ENCODE results near the gene CASTOR1. TPM values are rescaled to one million over a fixed set of nuclear protein-coding genes. Genes with fewer than 3 reads are reported as not detected.

CASTOR1 gene
- total RNA-seq, 2 donors from 2014 or later = 19.2 to 19.5 TPM

DNA sequence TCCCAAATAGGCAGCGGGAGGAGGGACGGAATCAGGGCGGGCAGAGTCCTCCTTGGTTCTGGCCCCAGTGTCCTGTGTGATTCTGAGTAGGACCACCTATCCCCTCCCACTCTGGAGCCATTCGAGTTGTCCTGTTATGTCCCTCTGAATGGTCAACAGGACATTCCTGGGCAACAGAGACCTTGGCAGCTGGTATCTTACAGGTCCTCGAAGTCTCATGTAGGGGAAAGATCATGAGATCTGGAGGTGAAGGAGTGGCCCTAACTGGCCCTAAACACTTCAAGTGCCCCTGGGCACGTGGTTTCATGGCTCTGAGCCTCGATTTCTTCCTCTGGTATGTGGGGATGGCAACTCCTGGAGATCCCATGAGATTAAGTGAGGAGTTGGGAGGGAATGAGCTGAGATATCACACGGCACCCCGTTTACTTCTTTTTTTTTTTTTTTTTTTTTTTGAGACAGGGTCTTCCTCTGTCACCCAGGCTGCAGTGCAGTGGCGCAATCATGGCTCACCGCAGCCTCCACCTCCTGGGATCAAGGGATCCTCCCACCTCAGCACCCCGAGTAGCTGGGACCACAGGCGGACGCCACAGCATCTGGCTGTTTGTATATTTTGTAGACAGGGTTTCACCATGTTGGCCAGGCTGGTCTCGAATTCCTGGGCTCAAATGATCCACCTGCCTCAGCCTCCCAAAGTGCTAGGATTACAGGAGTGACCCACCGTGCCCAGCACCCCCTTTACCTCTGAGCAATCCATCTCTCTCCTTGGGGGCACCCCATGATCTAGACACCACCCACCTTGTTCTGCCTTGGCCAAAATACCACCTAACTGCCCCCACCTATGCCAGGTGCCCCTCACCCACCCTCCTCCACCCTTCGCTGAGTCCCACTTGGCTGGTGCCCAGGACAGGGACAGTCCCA is 49.6 kb downstream of the CASTOR1 start:
- peaks cover 9% of the 10 kb centered on the region for H3K27me3 ChIP-seq (ENCODE audit: control insufficient read depth, insufficient read depth, low read length, poor library complexity, severe bottlenecking)
- peaks cover 11% of the 10 kb centered on the region for H3K27me3 Mint-ChIP-seq (ENCODE audit: insufficient read depth)

DNA sequence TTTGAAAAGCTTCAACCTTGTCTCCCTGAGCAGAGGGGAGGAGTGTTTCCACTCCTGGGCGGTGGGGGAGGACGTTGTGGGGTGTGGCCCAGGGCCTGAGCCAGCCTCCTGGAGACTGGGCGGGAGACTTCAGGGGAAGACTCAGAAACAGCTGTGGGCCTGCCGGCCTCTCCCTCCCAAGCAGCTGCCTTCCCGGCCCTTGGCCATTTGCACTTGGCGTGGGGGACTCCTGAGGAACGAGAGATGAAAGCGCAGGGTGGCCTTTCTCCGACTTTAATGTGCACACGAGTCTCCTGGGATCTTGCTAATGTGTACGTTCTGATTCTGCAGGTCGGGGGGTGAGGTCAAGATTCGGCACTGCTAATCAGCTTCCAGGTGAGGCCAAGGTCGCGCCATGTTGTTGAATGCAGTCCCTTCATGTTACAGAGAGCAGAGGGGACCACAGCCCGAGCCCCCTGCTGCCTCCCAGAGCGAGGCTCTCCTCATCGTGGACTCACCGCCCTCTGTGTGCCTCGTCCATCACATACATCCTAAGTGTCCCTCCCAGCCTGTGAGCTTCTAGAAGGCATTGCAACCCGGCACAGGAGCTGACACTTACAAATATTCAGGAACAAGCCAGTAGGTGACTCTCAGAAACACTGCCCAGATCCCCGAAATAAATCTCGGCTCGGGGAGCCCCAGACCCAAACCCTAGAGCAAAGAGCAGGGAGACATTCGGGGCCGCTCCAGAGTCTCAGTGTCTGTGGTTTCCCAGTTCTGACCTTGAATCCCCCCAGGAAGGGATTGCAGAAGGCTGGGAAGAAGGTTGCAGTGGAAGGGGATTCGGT is 50.4 kb downstream of the CASTOR1 start:
- Mint-ChIP-seq H3K27me3 (ENCODE audit: insufficient read depth) (peaks cover 4% of the 10 kb centered on the region), H3K27ac (no peak overlapping the region), H3K4me3 (no peak overlapping the region), H3K9me3 (no peaks in the 10 kb centered on the region), H3K4me1 (peaks cover 20% of the 10 kb centered on the region), H3K36me3 (ENCODE audit: low read depth) (no peaks in the 10 kb centered on the region)
- Histone ChIP-seq H3K27me3 (ENCODE audit: control insufficient read depth, insufficient read depth, low read length, poor library complexity, severe bottlenecking) (no peaks in the 10 kb centered on the region), H3K9ac (ENCODE audit: extremely low read depth, low read length, poor library complexity, severe bottlenecking) (no peak overlapping the region), H3K9me3 (ENCODE audit: control insufficient read depth, low read length) (no peaks in the 10 kb centered on the region), H3K4me1 (ENCODE audit: control insufficient read depth, insufficient read depth, low read length) (peaks cover 3% of the 10 kb centered on the region), H3K36me3 (ENCODE audit: control insufficient read depth, insufficient read depth, low read length) (no peaks in the 10 kb centered on the region), H3K27ac (ENCODE audit: low read depth, low read length) (no peak overlapping the region), H3K4me3 (ENCODE audit: low read length) (no peak overlapping the region)
- no peak for TF ChIP-seq CTCF (conservative IDR thresholded peaks at IDR 0.05)
- 77 to 80% methylated on average over 22 to 27 of the region's 27 CpGs for WGBS, 2 experiments (ENCODE audit: insufficient coverage in 1 of 2, insufficient read length in 1 of 2)
- DNase-seq = peak; percentile 74

More for the DNA sequence above, 49.6 kb downstream of the CASTOR1 start:
- peaks cover 19% of the 10 kb centered on the region for H3K4me1 Mint-ChIP-seq
- H3K4me3 Mint-ChIP-seq = no peak overlapping the region
- Histone ChIP-seq H3K4me3 (ENCODE audit: low read length) (no peak overlapping the region), H3K4me1 (ENCODE audit: control insufficient read depth, insufficient read depth, low read length) (peaks cover 3% of the 10 kb centered on the region), H3K9me3 (ENCODE audit: control insufficient read depth, low read length) (no peaks in the 10 kb centered on the region), H3K9ac (ENCODE audit: extremely low read depth, low read length, poor library complexity, severe bottlenecking) (no peak overlapping the region), H3K27ac (ENCODE audit: low read depth, low read length) (no peak overlapping the region), H3K36me3 (ENCODE audit: control insufficient read depth, insufficient read depth, low read length) (no peaks in the 10 kb centered on the region)
- no peak for TF ChIP-seq CTCF (conservative IDR thresholded peaks at IDR 0.05)
- H3K36me3 Mint-ChIP-seq (ENCODE audit: low read depth) = no peaks in the 10 kb centered on the region
- 93 to 100% methylated on average over 6 to 15 of the region's 17 CpGs for WGBS, 2 experiments (ENCODE audit: insufficient coverage in 1 of 2, insufficient read length in 1 of 2)
- H3K9me3 Mint-ChIP-seq = no peaks in the 10 kb centered on the region
- no peak for DNase-seq
- no peak overlapping the region for H3K27ac Mint-ChIP-seq

DNA sequence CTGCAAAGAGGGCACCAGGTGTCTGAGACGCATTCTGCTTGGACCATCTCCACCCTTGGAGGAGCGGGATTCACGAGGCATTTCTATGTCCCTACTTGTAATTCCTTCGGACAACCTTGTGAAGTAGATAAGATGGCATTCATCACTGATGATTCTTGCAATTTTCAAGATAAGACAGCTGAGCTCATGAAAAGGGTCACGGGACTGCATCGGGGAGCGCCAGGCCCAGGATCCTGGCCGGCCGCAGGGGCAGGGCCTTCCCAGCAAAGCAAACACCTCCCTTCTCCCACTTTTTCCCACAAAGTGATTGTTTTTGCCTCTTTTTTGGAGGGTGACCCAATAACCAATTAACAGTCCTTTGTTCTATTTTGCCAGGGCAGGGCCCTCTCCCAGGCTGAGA is 51.2 kb downstream of the CASTOR1 start:
- Histone ChIP-seq H3K4me1 (ENCODE audit: control insufficient read depth, insufficient read depth, low read length) (peaks cover 3% of the 10 kb centered on the region), H3K9ac (ENCODE audit: extremely low read depth, low read length, poor library complexity, severe bottlenecking) (no peak overlapping the region), H3K27ac (ENCODE audit: low read depth, low read length) (no peak overlapping the region), H3K27me3 (ENCODE audit: control insufficient read depth, insufficient read depth, low read length, poor library complexity, severe bottlenecking) (no peaks in the 10 kb centered on the region), H3K4me3 (ENCODE audit: low read length) (no peak overlapping the region), H3K36me3 (ENCODE audit: control insufficient read depth, insufficient read depth, low read length) (no peaks in the 10 kb centered on the region), H3K9me3 (ENCODE audit: control insufficient read depth, low read length) (no peaks in the 10 kb centered on the region)
- TF ChIP-seq CTCF (conservative IDR thresholded peaks at IDR 0.05) = no peak
- no peak overlapping the region for H3K27ac Mint-ChIP-seq
- H3K36me3 Mint-ChIP-seq (ENCODE audit: low read depth) = no peaks in the 10 kb centered on the region
- no peaks in the 10 kb centered on the region for H3K9me3 Mint-ChIP-seq
- WGBS, 2 experiments (ENCODE audit: insufficient coverage in 1 of 2, insufficient read length in 1 of 2) = 90 to 96% methylated on average over 3 to 9 of the region's 9 CpGs
- peaks cover 4% of the 10 kb centered on the region for H3K27me3 Mint-ChIP-seq (ENCODE audit: insufficient read depth)
- no peak for DNase-seq
- H3K4me1 Mint-ChIP-seq = peaks cover 20% of the 10 kb centered on the region
- no peak overlapping the region for H3K4me3 Mint-ChIP-seq

Measured in endodermal cell (in vitro differentiated cells).